Liver (tissue), 9 donors: ENCODE measurements around the gene SNHG17. TPM values are rescaled to one million over a fixed set of nuclear protein-coding genes. Genes with fewer than 3 reads are reported as not detected.

Experiments
- DNase-seq: peaks from one replicate; pipeline ENCODE4 v3.0.0-alpha.2; 2017; ENCODE audit warnings: low spot score
- H3K27ac ChIP-seq, 2 donors: one replicate each; pipeline ENCODE4 v1.7.0; 2013; ENCODE audit warnings: inconsistent platforms in 2 of 2, low read length in 2 of 2, control low read depth in 1 of 2, low read depth in 1 of 2, mild to moderate bottlenecking in 1 of 2
- H3K27me3 ChIP-seq, 4 donors: one replicate each; pipeline versions ENCODE4 v1.6.1 to v1.7.0; 2013; ENCODE audit warnings: low read length in 3 of 4, inconsistent platforms in 1 of 4, mild to moderate bottlenecking in 1 of 4, moderate library complexity in 1 of 4; ENCODE audit not compliant: control insufficient read depth in 4 of 4, insufficient read depth in 4 of 4
- H3K36me3 ChIP-seq, 4 donors: one replicate each; pipeline versions ENCODE4 v1.6.1 to v1.7.0; 2013; ENCODE audit warnings: low read length in 3 of 4, mild to moderate bottlenecking in 3 of 4, low read depth in 1 of 4, moderate library complexity in 1 of 4; ENCODE audit not compliant: control insufficient read depth in 4 of 4, insufficient read depth in 3 of 4
- H3K4me1 ChIP-seq, 4 donors: one replicate each; pipeline versions ENCODE4 v1.6.1 to v1.7.0; 2013; ENCODE audit warnings: low read length in 3 of 4, mild to moderate bottlenecking in 3 of 4, moderate library complexity in 1 of 4; ENCODE audit not compliant: control insufficient read depth in 4 of 4, insufficient read depth in 4 of 4
- H3K4me3 ChIP-seq, 3 donors: one replicate each; pipeline versions ENCODE4 v1.6.1 to v1.7.0; 2013; ENCODE audit warnings: low read length in 3 of 3, control low read depth in 1 of 3, low read depth in 1 of 3, mild to moderate bottlenecking in 1 of 3
- H3K9ac ChIP-seq, 2 donors: one replicate each; pipeline ENCODE4 v1.7.0; 2013; ENCODE audit warnings: low read length in 2 of 2, mild to moderate bottlenecking in 2 of 2, moderate library complexity in 2 of 2, control low read depth in 1 of 2, low read depth in 1 of 2
- H3K9me3 ChIP-seq, 4 donors: one replicate each; pipeline versions ENCODE4 v1.6.1 to v1.7.0; 2013; ENCODE audit warnings: low read length in 3 of 4; ENCODE audit not compliant: control insufficient read depth in 4 of 4
- CTCF ChIP-seq: fragments of 150-350 bp; IDR thresholded peaks from 2 replicates; pipeline ENCODE4 v1.5.1; 2017; ENCODE audit warnings: improper control_type of control experiment, low read depth, low read length; ENCODE audit not compliant: missing input control
- FOXA1 ChIP-seq: IDR thresholded peaks from 2 replicates; pipeline ENCODE4 v1.6.1; 2016; ENCODE audit warnings: antibody characterized with exemption
- FOXA2 ChIP-seq: IDR thresholded peaks from 2 replicates; pipeline ENCODE4 v1.6.1; 2016; ENCODE audit warnings: antibody characterized with exemption
- GABPA ChIP-seq, 2 donors: IDR thresholded peaks in 1 of 2; conservative IDR thresholded peaks in 1 of 2; 2 replicates each; pipeline ENCODE4 v1.6.1; 2016; ENCODE audit warnings: antibody characterized with exemption in 2 of 2, mild to moderate bottlenecking in 1 of 2, moderate library complexity in 1 of 2
- HNF4A ChIP-seq, 2 donors: conservative IDR thresholded peaks; 2 replicates each; pipeline ENCODE4 v1.6.1; 2016; ENCODE audit warnings: antibody characterized with exemption in 2 of 2, mild to moderate bottlenecking in 2 of 2
- HNF4G ChIP-seq: IDR thresholded peaks from 2 replicates; pipeline ENCODE4 v1.6.1; 2016; ENCODE audit warnings: antibody characterized with exemption
- JUND ChIP-seq, 2 donors: IDR thresholded peaks; 2 replicates each; pipeline ENCODE4 v1.6.1; 2016; ENCODE audit warnings: antibody characterized with exemption in 2 of 2
- MAX ChIP-seq: IDR thresholded peaks from 2 replicates; pipeline ENCODE4 v1.6.1; 2016; ENCODE audit warnings: antibody characterized with exemption
- REST ChIP-seq: IDR thresholded peaks from 2 replicates; pipeline ENCODE4 v1.6.1; 2016; ENCODE audit warnings: antibody characterized with exemption, mild to moderate bottlenecking
- RXRA ChIP-seq, 2 donors: IDR thresholded peaks; 2 replicates each; pipeline ENCODE4 v1.6.1; 2017 to 2018; ENCODE audit warnings: antibody characterized with exemption in 2 of 2, mild to moderate bottlenecking in 1 of 2
- TAF1 ChIP-seq: conservative IDR thresholded peaks from 2 replicates; pipeline ENCODE4 v1.6.1; 2016; ENCODE audit warnings: antibody characterized with exemption, mild to moderate bottlenecking
- YY1 ChIP-seq: IDR thresholded peaks from 2 replicates; pipeline ENCODE4 v1.6.1; 2016; ENCODE audit warnings: antibody characterized with exemption, mild to moderate bottlenecking
- ZBTB33 ChIP-seq: IDR thresholded peaks from 2 replicates; pipeline ENCODE4 v1.6.1; 2016; ENCODE audit warnings: antibody characterized with exemption
- WGBS: extraction: QIAGEN DNeasy Blood & Tissue Kit; methylation state at CpG from one replicate; pipeline ENCODE4 v1.1.7; 2013; 5-methylcytosine and 5-hydroxymethylcytosine counted together
- polyA plus RNA-seq, 2 donors: library from polyadenylated mRNA; stranded (reverse) in 1 of 2; unstranded in 1 of 2; fragments of 200-250 nt in 1 of 2; fragments of >200 nt in 1 of 2; fragmentation: Nextera tagmentation in 1 of 2; extraction: Ambion mirVana in 1 of 2; gene quantifications; one replicate each; pipeline versions ENCODE4 v1.2.1 to v1.2.3, GENCODE V29; 2013 to 2015
- total RNA-seq, 2 donors: library from RNA; depleted of rRNA; stranded (reverse); fragments of >200 nt; gene quantifications; one replicate each; pipeline ENCODE4 v1.2.3, GENCODE V29; 2014
- donor health status: healthy.
- donor health status: healthy.
- donor health status: healthy.
- donor health status: healthy.
- donor health status: healthy.

The SNHG17 gene
- total and polyA plus RNA-seq, 4 donors: 6.3 to 24.6 (median 14.0) TPM

- H3K27me3 ChIP-seq: no peaks in the 10 kb centered on the region
- no peak for DNase-seq
- peaks cover 0 to 4% (median 2%) of the 10 kb centered on the region in 4 donors for H3K4me1 ChIP-seq
- no peak overlapping the region for H3K4me3 ChIP-seq
- no peak overlapping the region for H3K9ac ChIP-seq
- H3K36me3 ChIP-seq: no peaks in the 10 kb centered on the region
- H3K9me3 ChIP-seq: no peaks in the 10 kb centered on the region
- TF ChIP-seq MAX: no peak
- TF ChIP-seq HNF4G: no peak
- TF ChIP-seq CTCF: no peak
- TF ChIP-seq FOXA1: no peak
- TF ChIP-seq TAF1: no peak
- H3K27ac ChIP-seq: no peak overlapping the region
- WGBS: 56% methylated on average over 2 of the region's 2 CpGs
These were observed 40.0 kb downstream of the SNHG17 start for GRCh38 chr20:38395165-38395564.

GRCh38 chr20:38393259-38393658 lies 41.9 kb downstream of the SNHG17 start:
- no peaks in the 10 kb centered on the region for H3K36me3 ChIP-seq
- TF ChIP-seq JUND (IDR thresholded peaks at IDR 0.05) (no peak), CTCF (no peak), FOXA2 (no peak), YY1 (no peak), RXRA (IDR thresholded peaks at IDR 0.05) (no peak), REST (no peak), HNF4A (conservative IDR thresholded peaks at IDR 0.05) (no peak), GABPA (IDR thresholded peaks at IDR 0.05 in 1 of 2, conservative IDR thresholded peaks at IDR 0.05 in 1 of 2) (no peak), FOXA1 (no peak), TAF1 (no peak), ZBTB33 (no peak), MAX (no peak)
- no peak overlapping the region for H3K4me3 ChIP-seq
- no peak overlapping the region for H3K9ac ChIP-seq
- 94% methylated on average over 5 of the region's 5 CpGs for WGBS
- H3K27ac ChIP-seq: no peak overlapping the region
- no peaks in the 10 kb centered on the region for H3K9me3 ChIP-seq
- no peak for DNase-seq
- peaks cover 0 to 4% (median 2%) of the 10 kb centered on the region in 4 donors for H3K4me1 ChIP-seq
- no peaks in the 10 kb centered on the region for H3K27me3 ChIP-seq
